Measurements from ENCODE around the gene HTD2.

HTD2 gene

GRCh38 chr3:58293516-58293915 is 12.8 kb upstream of the HTD2 start:
- DNase-seq: no peak

- DNase-seq: no peak
These were observed 10.1 kb upstream of the HTD2 start for GRCh38 chr3:58296269-58296668.

GRCh38 chr3:58296843-58297242 is 9.5 kb upstream of the HTD2 start:
- DNase-seq: no peak

- no peak for DNase-seq
These were observed 8.1 kb upstream of the HTD2 start for GRCh38 chr3:58298190-58298589.

- DNase-seq: no peak
These were observed 7.2 kb upstream of the HTD2 start for GRCh38 chr3:58299075-58299474.

- no peak for DNase-seq
These were observed 6.3 kb upstream of the HTD2 start for GRCh38 chr3:58299839-58300516.

GRCh38 chr3:58307639-58308215 is 1.4 kb downstream of the HTD2 start:
- DNase-seq: no peak

GRCh38 chr3:58308728-58309127 is 2.4 kb downstream of the HTD2 start:
- no peak for DNase-seq

- no peak for DNase-seq
These were observed 11.5 kb downstream of the HTD2 start for GRCh38 chr3:58317811-58318210.

GRCh38 chr3:58321791-58322190 is 15.5 kb downstream of the HTD2 start:
- DNase-seq: no peak

GRCh38 chr3:58322793-58323192 is 16.5 kb downstream of the HTD2 start:
- DNase-seq: no peak

GRCh38 chr3:58323529-58324390 is 17.4 kb downstream of the HTD2 start:
- no peak for DNase-seq

- no peak for DNase-seq
These were observed 18.4 kb downstream of the HTD2 start for GRCh38 chr3:58324391-58325390.

- no peak for DNase-seq
These were observed 19.2 kb downstream of the HTD2 start for GRCh38 chr3:58325525-58325992.

GRCh38 chr3:58326267-58326900 is 20.1 kb downstream of the HTD2 start:
- DNase-seq: no peak

- DNase-seq: no peak
These were observed 23.0 kb downstream of the HTD2 start for GRCh38 chr3:58329150-58329921.

GRCh38 chr3:58329922-58330413 is 23.6 kb downstream of the HTD2 start:
- DNase-seq: no peak

GRCh38 chr3:58331593-58332152 is 25.4 kb downstream of the HTD2 start:
- no peak for DNase-seq

GRCh38 chr3:58332575-58333188 is 26.4 kb downstream of the HTD2 start, which contains the start of gene PXK:
PXK (plus strand) TSS chr3:58332892; CDS start chr3:58332989, 97 bp downstream.
- no peak for DNase-seq

Measured in NCI-H510A (cell line).